Stimulated activated CD8-positive, alpha-beta memory T cell treated with anti-CD3 and anti-CD28 coated beads, Interleukin-12 subunit alpha, Interleukin-12 subunit beta, amount 100 ng/mL, for 24 hours (primary cell): Measurements from ENCODE around the gene RWDD1.
"Not testable (repeated sequence)": the region's sequence is repeated elsewhere in the genome, so short reads cannot be mapped to it uniquely, and the experiment has no call there.

Source experiments
- DNase-seq: peaks from one replicate; pipeline ENCODE4 v3.0.0-alpha.2; 2020; ENCODE audit errors: extremely low read depth

Gene RWDD1

GRCh38 chr6:116561377-116562018 is 9.8 kb upstream of the RWDD1 start:
- peak; percentile 20 for DNase-seq

DNA sequence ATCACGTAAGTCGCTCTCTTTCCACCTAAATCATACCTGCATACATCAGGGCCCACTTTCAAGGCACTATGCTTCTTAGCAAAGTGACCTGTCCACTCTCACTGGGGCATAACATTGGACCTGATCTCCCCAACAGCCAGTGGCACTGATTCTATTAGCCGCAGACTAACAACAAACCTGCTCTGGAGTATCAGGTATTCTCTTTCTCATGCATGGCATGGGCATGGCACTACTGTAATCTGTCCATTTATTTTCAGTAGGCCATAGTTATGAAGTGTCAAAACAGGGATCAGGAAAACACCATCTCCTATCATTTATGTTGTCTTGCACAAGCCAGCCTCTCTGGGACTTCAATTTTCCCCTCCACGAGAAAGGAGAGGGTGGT is 9.3 kb upstream of the RWDD1 start:
- DNase-seq: no peak

DNA sequence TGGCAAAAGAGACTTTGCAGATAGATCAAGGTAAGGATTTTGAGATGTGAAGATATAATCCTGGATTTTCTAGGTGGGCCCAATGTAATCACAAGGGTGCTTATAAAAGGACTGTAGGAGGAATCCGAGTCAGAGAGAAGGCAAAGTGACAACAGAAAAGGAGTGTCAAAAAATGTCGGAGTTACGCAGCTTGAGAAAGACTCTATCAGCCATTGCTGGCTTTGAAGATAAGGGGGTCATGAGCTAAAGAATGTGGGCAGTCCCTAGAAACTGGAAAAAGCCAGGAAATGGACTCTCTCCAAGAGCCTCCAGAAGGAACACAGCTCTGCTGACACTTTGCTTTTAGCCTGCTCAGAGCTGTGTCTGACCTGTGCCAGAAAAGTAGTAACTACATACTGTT is 8.7 kb upstream of the RWDD1 start:
- no peak for DNase-seq

DNA sequence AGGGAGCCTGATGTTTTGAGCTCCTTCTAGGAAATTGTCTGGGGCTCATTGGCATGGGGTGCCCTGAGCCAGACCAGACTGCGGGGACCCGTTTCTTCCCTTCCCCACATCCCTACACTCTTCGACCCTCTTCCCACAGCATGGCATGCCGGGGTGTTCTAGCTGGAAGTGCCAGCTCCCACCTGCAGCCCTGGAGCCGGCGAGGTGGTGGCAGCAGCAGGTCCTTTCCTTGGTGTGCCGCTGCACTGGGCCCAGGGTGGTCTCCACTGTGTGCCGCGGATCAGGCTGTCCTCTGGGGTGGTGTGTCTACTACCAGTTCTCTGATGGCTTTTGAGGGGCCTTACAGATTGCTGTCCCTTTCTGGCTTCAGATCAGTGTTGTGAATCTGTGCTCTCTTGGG is 7.5 kb upstream of the RWDD1 start:
- no peak for DNase-seq

- DNase-seq: no peak
Observed at GRCh38 chr6:116564311-116564710, 7.0 kb upstream of the RWDD1 start.

GRCh38 chr6:116564921-116565872 is 6.1 kb upstream of the RWDD1 start:
- DNase-seq: no peak

DNA sequence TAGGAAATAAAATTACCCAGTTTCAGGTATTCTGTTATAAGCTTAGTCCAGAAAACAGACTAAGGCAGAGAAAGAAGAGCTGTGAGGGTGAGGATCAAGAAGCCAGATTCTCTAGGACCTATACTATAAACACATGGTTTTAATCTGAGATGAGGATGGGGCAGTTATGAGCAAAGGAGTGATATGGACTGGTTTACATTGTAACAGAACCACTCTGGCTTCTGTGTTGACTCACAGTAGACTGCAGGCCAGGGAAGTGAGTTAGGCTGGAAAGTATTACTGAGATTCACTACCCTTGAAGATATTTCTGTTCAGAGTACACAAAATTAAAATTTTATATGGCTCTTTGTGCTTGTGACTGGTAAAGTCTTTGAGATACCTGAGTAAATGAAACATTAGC is 3.2 kb upstream of the RWDD1 start:
- no peak for DNase-seq

DNA sequence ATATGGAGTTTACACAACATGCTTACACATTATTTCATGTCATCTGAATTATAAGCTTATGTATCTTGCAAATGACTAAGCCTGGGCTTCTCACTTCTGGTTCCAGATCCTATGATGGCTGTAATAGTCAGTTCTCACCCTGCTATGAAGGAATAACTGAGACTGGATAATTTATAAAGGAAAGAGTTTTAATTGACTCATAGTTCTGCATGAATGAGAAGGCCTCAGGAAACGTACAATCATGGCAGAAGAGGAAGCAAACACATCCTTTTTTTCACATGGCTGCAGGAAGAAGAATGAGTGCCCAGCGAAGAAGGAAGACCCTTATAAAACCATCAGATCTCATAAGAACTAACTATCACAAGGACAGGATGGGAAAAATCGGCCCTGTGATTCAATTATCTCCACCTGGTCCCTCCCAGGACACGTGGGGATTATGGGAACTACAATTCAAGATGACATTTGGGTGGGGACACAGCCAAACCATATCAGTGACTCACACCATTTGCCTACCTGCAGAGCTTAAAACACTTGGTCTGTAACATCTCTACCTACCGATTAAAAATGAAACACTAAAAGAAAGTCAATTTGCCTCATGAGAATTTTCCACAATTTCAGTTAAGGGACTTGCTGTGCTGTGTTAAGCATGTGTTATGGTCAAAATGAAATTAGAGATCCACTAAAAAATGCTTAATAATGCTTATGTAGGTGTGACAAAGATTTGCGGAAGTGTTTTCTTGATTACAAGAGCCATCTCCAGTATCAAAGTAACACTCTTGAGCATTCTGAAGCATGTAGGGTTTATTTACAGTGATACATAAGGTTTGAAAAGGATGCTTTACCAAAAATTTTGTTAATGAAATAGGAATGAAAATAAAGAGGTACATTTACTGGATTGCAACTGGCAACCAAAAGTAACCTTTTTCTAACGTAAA is 2.2 kb upstream of the RWDD1 start:
- DNase-seq: no peak

DNA sequence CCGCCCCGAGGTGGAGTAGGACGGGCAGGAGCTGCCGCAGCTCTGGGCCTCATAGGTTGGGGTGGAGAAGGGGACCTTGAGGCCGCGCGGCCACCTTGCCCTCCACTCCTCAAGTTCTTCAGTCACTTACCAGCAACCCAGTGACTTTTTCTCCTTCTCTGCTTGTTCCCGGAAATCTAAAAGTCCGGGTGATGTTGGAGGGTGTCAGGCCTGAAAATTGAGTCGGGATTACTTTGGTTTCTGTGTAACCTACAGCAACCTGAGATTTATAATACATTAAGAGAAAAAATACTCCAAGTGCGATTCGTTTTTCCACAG is 338 bp downstream of the RWDD1 start:
- DNase-seq: no peak

GRCh38 chr6:116572162-116572561 is 858 bp downstream of the RWDD1 start:
- DNase-seq: no peak

DNA sequence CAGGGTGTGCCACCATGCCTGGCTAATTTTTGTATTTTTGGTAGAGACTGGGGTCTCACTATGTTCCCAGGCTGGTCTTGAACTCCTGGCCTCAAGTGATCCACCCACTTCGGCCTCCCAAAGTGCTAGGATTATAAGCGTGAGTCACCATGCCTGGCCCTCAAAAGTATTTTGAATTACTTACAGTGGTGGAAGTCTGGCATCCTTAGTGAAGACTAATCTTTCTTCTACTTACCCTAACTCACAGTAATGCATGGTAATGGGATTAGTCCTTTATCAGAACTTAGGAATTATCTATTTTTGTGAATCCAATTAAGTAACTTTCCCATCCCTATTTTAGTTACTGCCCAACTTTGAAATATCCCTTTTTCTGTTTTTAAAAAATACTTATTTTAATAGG is 3.9 kb downstream of the RWDD1 start:
- no peak for DNase-seq

GRCh38 chr6:116577486-116577885 is 6.2 kb downstream of the RWDD1 start:
- no peak for DNase-seq

DNA sequence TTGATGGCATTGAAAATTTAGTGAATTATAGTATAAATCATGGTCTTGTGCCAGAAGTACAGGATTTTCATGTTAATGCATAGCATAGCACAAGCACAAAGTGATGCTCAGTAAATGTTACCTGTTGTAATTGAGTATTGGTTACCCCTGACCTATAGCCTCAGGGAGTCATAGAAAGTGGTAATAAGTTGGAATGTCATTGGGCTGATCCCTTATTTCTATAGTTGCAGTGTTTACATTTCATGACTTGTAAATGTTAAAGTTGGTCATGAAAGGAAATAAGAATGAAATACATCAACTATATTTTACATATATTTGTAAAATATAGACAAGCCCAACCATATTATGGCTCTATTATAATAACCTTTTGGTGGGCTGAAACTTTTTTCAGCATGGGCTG is 7.0 kb downstream of the RWDD1 start:
- no peak for DNase-seq

GRCh38 chr6:116579143-116579542 is 7.8 kb downstream of the RWDD1 start:
- DNase-seq: no peak

GRCh38 chr6:116580198-116580597 is 8.9 kb downstream of the RWDD1 start:
- DNase-seq: no peak

GRCh38 chr6:116586276-116586675 is 15.0 kb downstream of the RWDD1 start:
- no peak for DNase-seq

DNA sequence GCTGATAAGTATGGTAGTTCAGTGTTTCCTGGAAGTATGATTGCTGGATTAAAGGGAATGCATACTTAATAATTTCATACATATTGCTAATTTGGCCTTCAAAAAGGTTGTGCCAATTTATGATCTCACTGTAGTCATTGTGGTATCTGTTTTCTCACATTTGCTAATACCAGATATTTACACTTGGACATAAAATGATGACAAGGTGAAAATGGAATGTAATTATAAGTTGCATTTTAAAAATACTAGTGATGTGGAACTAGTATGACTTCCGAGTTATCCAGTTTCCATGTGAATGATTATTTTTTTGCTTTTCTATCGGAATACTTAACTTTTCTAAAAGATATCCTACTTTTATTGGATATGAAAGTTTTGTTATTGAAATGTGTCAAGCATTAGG is 15.4 kb downstream of the RWDD1 start:
- DNase-seq: no peak

GRCh38 chr6:116595247-116595646 is 23.9 kb downstream of the RWDD1 start:
- no peak for DNase-seq

DNA sequence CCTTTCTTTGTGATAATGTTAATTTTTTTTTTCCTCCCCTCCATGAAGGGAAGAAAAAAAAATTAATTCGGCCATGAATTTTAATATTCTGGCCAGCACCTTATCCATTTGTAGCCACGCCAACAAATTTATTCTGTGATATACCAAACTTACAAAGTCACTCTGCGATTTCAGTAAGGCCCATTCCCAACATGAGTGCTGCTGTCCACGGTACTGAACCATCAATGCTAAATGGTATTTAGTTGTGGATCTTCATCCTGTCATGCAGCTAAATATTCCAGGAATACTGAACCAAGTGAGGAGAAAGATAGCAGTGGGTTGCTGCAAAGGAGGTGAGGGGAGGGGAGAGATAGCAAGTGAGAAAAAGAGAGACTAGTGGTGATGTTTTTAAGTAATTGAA is 25.5 kb downstream of the RWDD1 start:
- DNase-seq: no peak

DNA sequence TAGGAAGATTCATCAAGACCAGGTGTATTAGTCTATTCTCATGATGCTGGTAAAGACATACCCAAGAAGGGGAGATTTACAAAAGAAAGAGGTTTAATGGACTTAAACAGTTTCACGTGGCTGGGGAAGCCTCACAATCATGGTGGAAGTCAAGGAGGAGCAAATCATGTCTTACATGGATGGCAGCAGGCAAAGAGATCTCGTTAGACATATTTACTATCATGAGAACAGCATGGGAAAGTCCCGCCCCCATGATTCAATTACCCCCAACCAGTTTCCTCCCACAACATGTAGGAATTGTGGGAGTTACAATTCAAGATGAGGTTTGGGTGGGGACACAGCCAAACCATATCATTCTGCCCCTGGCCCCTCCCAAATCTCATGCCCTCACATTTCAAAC is 32.6 kb downstream of the RWDD1 start:
- not testable (repeated sequence) for DNase-seq

- not testable (repeated sequence) for DNase-seq
Observed at GRCh38 chr6:116604868-116605267, 33.6 kb downstream of the RWDD1 start.

DNA sequence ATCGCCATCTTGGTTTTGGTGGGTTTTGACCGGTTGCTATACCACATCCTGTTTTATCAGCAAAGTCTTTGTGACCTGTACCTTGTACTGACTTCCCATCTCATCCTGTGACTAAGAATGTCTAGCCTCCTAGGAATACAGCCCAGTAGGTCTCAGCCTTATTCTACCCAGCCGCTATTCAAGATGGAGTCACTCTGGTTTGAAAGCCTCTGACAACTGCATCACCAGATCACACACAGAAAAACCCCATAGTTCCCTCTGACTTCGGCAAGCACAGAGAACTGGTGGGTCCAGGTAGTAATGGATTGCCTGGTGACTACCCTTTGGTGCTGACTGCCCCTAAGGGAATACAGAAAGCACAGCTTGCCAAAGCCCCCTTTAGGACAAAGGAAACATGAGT is 34.6 kb downstream of the RWDD1 start:
- no peak for DNase-seq
